Measurements from ENCODE around the gene PAX9. TPM values are rescaled to one million over a fixed set of nuclear protein-coding genes. Genes with fewer than 3 reads are reported as not detected.

Gene PAX9
- total and polyA plus RNA-seq, 2 donors (not counting 1 experiment from before 2014, with no cell fraction given): not detected

GRCh38 chr14:36653413-36653812, 8.2 kb upstream of the PAX9 start:
- no peak overlapping the region for H3K4me2 ChIP-seq (replicated peaks; ENCODE audit: low read depth, low read length, poor library complexity, severe bottlenecking)
- H3K27ac Mint-ChIP-seq: no peak overlapping the region
- no peak overlapping the region for H3K27ac ChIP-seq (ENCODE audit: low read length in 2 of 2)
- H2AFZ ChIP-seq (ENCODE audit: insufficient read depth, low read depth, low read length, poor library complexity, severe bottlenecking): no peak overlapping the region
- TF ChIP-seq EZH2 (IDR thresholded peaks at IDR 0.05; ENCODE audit: borderline replicate concordance, insufficient read depth, low read depth, low read length, poor library complexity, severe bottlenecking): no peak
- TF ChIP-seq, protein P1, sequence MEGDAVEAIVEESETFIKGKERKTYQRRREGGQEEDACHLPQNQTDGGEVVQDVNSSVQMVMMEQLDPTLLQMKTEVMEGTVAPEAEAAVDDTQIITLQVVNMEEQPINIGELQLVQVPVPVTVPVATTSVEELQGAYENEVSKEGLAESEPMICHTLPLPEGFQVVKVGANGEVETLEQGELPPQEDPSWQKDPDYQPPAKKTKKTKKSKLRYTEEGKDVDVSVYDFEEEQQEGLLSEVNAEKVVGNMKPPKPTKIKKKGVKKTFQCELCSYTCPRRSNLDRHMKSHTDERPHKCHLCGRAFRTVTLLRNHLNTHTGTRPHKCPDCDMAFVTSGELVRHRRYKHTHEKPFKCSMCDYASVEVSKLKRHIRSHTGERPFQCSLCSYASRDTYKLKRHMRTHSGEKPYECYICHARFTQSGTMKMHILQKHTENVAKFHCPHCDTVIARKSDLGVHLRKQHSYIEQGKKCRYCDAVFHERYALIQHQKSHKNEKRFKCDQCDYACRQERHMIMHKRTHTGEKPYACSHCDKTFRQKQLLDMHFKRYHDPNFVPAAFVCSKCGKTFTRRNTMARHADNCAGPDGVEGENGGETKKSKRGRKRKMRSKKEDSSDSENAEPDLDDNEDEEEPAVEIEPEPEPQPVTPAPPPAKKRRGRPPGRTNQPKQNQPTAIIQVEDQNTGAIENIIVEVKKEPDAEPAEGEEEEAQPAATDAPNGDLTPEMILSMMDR (IDR thresholded peaks at IDR 0.05): no peak
- no peaks in the 10 kb centered on the region for H3K36me3 ChIP-seq (replicated peaks in 1 of 2; ENCODE audit: control extremely low read depth in 1 of 2, control insufficient read depth in 1 of 2, extremely low read depth in 1 of 2, insufficient read depth in 2 of 2, low read length in 1 of 2)
- WGBS (ENCODE audit: insufficient coverage): no CpG with 5 or more reads among the region's 3 CpGs
- no peak overlapping the region for H3K4me3 ChIP-seq (ENCODE audit: control extremely low read depth in 1 of 5, extremely low read depth in 1 of 5, insufficient read depth in 1 of 5, low read depth in 2 of 5, low read length in 4 of 5)
- H3K4me1 Mint-ChIP-seq: peaks cover 3% of the 10 kb centered on the region
- H3K27me3 Mint-ChIP-seq: peaks cover 69% of the 10 kb centered on the region
- no peaks in the 10 kb centered on the region for H4K20me1 ChIP-seq (ENCODE audit: control insufficient read depth, insufficient read depth, low read length, poor library complexity, severe bottlenecking)
- ChIA-PET POLR2A (no interaction called here), CTCF (no interaction called here)
- DNase-seq (no peak), ATAC-seq (ENCODE audit: low read depth) (no peak)
- H3K4me1 ChIP-seq (ENCODE audit: control insufficient read depth in 2 of 2, insufficient read depth in 2 of 2, low read length in 2 of 2): peaks cover 0 to 6% of the 10 kb centered on the region in 2 donors
- no peaks in the 10 kb centered on the region for H3K79me2 ChIP-seq (ENCODE audit: control insufficient read depth, insufficient read depth, low read length)
- H3K9me3 Mint-ChIP-seq (ENCODE audit: insufficient read depth): no peaks in the 10 kb centered on the region
- peaks cover 0 to 43% (median 0%) of the 10 kb centered on the region in 3 donors for H3K9me3 ChIP-seq (ENCODE audit: control extremely low read depth in 1 of 3, control insufficient read depth in 2 of 3, insufficient read depth in 1 of 3, low read length in 2 of 3)
- H3K27me3 ChIP-seq (replicated peaks in 1 of 4; ENCODE audit: control extremely low read depth in 1 of 4, control insufficient read depth in 3 of 4, insufficient read depth in 4 of 4, low read length in 3 of 4): peaks cover 0 to 66% (median 51%) of the 10 kb centered on the region in 4 experiments
- intact Hi-C loops (cut with micrococcal nuclease): no loop called here
- no peak overlapping the region for H3K9ac ChIP-seq (ENCODE audit: low read length)
- no peak overlapping the region for H3K4me3 Mint-ChIP-seq

GRCh38 chr14:36653962-36654793, 7.5 kb upstream of the PAX9 start:
- Histone ChIP-seq H3K4me3 (ENCODE audit: control extremely low read depth in 1 of 5, extremely low read depth in 1 of 5, insufficient read depth in 1 of 5, low read depth in 2 of 5, low read length in 4 of 5) (no peak overlapping the region), H4K20me1 (ENCODE audit: control insufficient read depth, insufficient read depth, low read length, poor library complexity, severe bottlenecking) (no peaks in the 10 kb centered on the region), H3K9ac (ENCODE audit: low read length) (no peak overlapping the region), H3K9me3 (ENCODE audit: control extremely low read depth in 1 of 3, control insufficient read depth in 2 of 3, insufficient read depth in 1 of 3, low read length in 2 of 3) (peaks cover 0 to 48% (median 0%) of the 10 kb centered on the region in 3 donors), H3K27ac (ENCODE audit: low read length in 2 of 2) (no peak overlapping the region), H3K27me3 (replicated peaks in 1 of 4; ENCODE audit: control extremely low read depth in 1 of 4, control insufficient read depth in 3 of 4, insufficient read depth in 4 of 4, low read length in 3 of 4) (peaks cover 0 to 67% (median 53%) of the 10 kb centered on the region in 4 experiments), H3K4me1 (ENCODE audit: control insufficient read depth in 2 of 2, insufficient read depth in 2 of 2, low read length in 2 of 2) (peaks cover 0 to 6% of the 10 kb centered on the region in 2 donors), H3K36me3 (replicated peaks in 1 of 2; ENCODE audit: control extremely low read depth in 1 of 2, control insufficient read depth in 1 of 2, extremely low read depth in 1 of 2, insufficient read depth in 2 of 2, low read length in 1 of 2) (no peaks in the 10 kb centered on the region), H3K4me2 (replicated peaks; ENCODE audit: low read depth, low read length, poor library complexity, severe bottlenecking) (no peak overlapping the region), H3K79me2 (ENCODE audit: control insufficient read depth, insufficient read depth, low read length) (no peaks in the 10 kb centered on the region), H2AFZ (ENCODE audit: insufficient read depth, low read depth, low read length, poor library complexity, severe bottlenecking) (no peak overlapping the region)
- WGBS (ENCODE audit: insufficient coverage): 17% methylated on average over 26 of the region's 31 CpGs
- Mint-ChIP-seq H3K27ac (no peak overlapping the region), H3K27me3 (peaks cover 68% of the 10 kb centered on the region), H3K4me3 (no peak overlapping the region), H3K9me3 (ENCODE audit: insufficient read depth) (no peaks in the 10 kb centered on the region), H3K4me1 (peaks cover 5% of the 10 kb centered on the region)
- ATAC-seq (ENCODE audit: low read depth) (no peak), DNase-seq (no peak)
- TF ChIP-seq, protein P1 (IDR thresholded peaks at IDR 0.05): no peak
- no peak for TF ChIP-seq EZH2 (IDR thresholded peaks at IDR 0.05; ENCODE audit: borderline replicate concordance, insufficient read depth, low read depth, low read length, poor library complexity, severe bottlenecking)
- CTCF ChIA-PET: no interaction called here
- intact Hi-C loops (cut with micrococcal nuclease): no loop called here
- POLR2A ChIA-PET: no interaction called here
